Panc1 (cell line): ENCODE results near the gene STRIP1. TPM values are rescaled to one million over a fixed set of nuclear protein-coding genes. Genes with fewer than 3 reads are reported as not detected.
A peak's percentile ranks its signal among the peaks of the same experiment; 100 is the strongest.

ENCODE experiments used
- ATAC-seq: fragments of 200-7000 bp; cut with Tn5 transposase; 2 replicates; pipeline ENCODE4 v1.9.1; 2020; ENCODE audit warnings: mild to moderate bottlenecking, moderate library complexity
- BruUV-seq: library from RNA; stranded (reverse); fragments of 400-500 nt; replicated peaks from 2 replicates; lab custom pipeline; 2021; lab: Mats Ljungman, UMichigan
- CTCF ChIA-PET: fragments of 300-600 bp; sonication (Branson Sonifier 250); formaldehyde crosslinking; loops from one replicate; lab custom pipeline; 2022; ENCODE audit warnings: antibody characterized with exemption; lab: Charles Lee
- POLR2A ChIA-PET: fragments of 300-600 bp; sonication (Branson Sonifier 250); formaldehyde crosslinking; loops from one replicate; lab custom pipeline; 2022; ENCODE audit warnings: antibody characterized with exemption; lab: Charles Lee
- DNase-seq: peaks from one replicate; pipeline ENCODE4 v3.0.0-alpha.2; 2010; ENCODE audit warnings: low read depth, low spot score
- H3K27ac ChIP-seq: 2 replicates; pipeline ENCODE4 v1.5.1; 2011; ENCODE audit warnings: mild to moderate bottlenecking, low read length, inconsistent platforms
- H3K27me3 ChIP-seq: fragments of 200-500 bp; sonication (Bioruptor generic); 2 replicates; pipeline ENCODE4 v1.6.0; 2014; ENCODE audit warnings: low read length, inconsistent platforms; ENCODE audit not compliant: control insufficient read depth, insufficient read depth
- H3K36me3 ChIP-seq: fragments of 200-500 bp; sonication (Bioruptor generic); 2 replicates; pipeline ENCODE4 v1.5.1; 2014; ENCODE audit warnings: inconsistent platforms, mild to moderate bottlenecking, low read length, moderate library complexity; ENCODE audit not compliant: control insufficient read depth, insufficient read depth
- H3K4me1 ChIP-seq: 2 replicates; pipeline ENCODE4 v1.5.1; 2011; ENCODE audit warnings: inconsistent platforms, mild to moderate bottlenecking, low read length, moderate library complexity; ENCODE audit not compliant: control insufficient read depth, insufficient read depth
- H3K4me3 ChIP-seq, 2 experiments: 2 replicates each; pipeline ENCODE4 v1.5.1; 2011 to 2012; ENCODE audit warnings: low read depth in 2 of 2, low read length in 2 of 2, mild to moderate bottlenecking in 2 of 2, inconsistent platforms in 1 of 2, moderate library complexity in 1 of 2
- H3K9me3 ChIP-seq: fragments of 200-500 bp; sonication (Bioruptor generic); 2 replicates; pipeline ENCODE4 v1.5.1; 2014; ENCODE audit warnings: low read depth, mild to moderate bottlenecking, inconsistent platforms, low read length, moderate library complexity; ENCODE audit not compliant: control insufficient read depth, insufficient read depth
- POLR2AphosphoS5 ChIP-seq: IDR thresholded peaks from 2 replicates; pipeline ENCODE4 v1.6.1; 2012; ENCODE audit warnings: mild to moderate bottlenecking, low read depth, low read length, moderate library complexity
- SIN3A ChIP-seq: IDR thresholded peaks from 2 replicates; pipeline ENCODE4 v1.6.1; 2012; ENCODE audit warnings: low read depth, mild to moderate bottlenecking, low read length, moderate library complexity, borderline replicate concordance; ENCODE audit not compliant: insufficient read depth
- TCF7L2 ChIP-seq: IDR thresholded peaks from 2 replicates; pipeline ENCODE4 v1.6.1; 2011; ENCODE audit warnings: mild to moderate bottlenecking, low read depth, low read length, inconsistent platforms
- in situ Hi-C: cut with HindIII; loops from 2 replicates; pipeline ENCODE4 v1.10.0; 2016; ENCODE audit warnings: low sequenced_read_pairs, low pct_unique_long_range_greater_than_20kb
- intact Hi-C: fragments of 100-400 bp; cut with micrococcal nuclease; formaldehyde crosslinking; loops from one replicate; pipeline ENCODE4 v1.10.0; 2022; ENCODE audit not compliant: unreplicated experiment
- total RNA-seq: library from RNA; stranded (reverse); gene quantifications from one replicate; pipeline ENCODE4 v1.2.1, GENCODE V29; 2021; ENCODE audit not compliant: unreplicated experiment
- TF ChIP-seq, protein P1 (sequence below), 2 experiments: IDR thresholded peaks; 2 replicates each; pipeline ENCODE4 v1.6.1; 2011 to 2012; ENCODE audit warnings: low read depth in 2 of 2, control low read depth in 1 of 2, low read length in 1 of 2, mild to moderate bottlenecking in 1 of 2, moderate library complexity in 1 of 2; ENCODE audit not compliant: insufficient read depth in 1 of 2
- TF ChIP-seq, protein P2 (sequence below): fragments of 450-650 bp; IDR thresholded peaks from 2 replicates; pipeline ENCODE4 v1.5.1; 2017; ENCODE audit warnings: mild to moderate bottlenecking

Gene STRIP1
- total RNA-seq, 1 experiment from 2014 or later: 26.1 TPM

DNA sequence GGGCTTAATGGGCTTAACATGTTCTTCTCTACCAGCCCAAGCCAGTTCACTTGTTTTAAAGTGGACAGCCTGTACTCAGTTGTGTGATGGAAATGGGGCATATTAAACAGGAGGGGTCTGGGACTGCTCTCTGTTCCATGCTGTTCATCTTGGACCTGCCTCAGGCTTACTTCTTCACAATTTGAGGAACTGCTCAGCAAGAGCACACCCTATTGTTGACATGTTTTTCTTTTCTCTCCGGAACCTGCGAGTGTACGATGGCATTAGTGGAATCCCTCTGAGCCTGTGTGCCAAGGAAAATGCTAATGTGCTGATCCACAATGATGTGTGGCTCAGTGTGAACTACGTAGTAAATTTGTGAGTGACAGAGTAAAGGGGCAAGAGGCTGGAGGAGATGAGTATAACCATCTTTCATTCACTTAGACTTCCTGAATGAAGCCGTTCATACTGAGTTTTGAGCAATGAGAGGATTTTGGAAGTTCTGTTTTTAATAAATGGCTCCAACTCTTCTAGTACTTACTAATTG lies 43.0 kb upstream of the STRIP1 start:
- intact Hi-C loops (no loop called here), in situ Hi-C loops (no loop called here)
- H3K4me1 ChIP-seq: peaks cover 36% of the 10 kb centered on the region
- POLR2A ChIA-PET: no interaction called here
- H3K4me3 ChIP-seq: no peak overlapping the region
- no peak for DNase-seq
- TSS peak; percentile 36 for BruUV-seq
- TF ChIP-seq, protein P1, sequence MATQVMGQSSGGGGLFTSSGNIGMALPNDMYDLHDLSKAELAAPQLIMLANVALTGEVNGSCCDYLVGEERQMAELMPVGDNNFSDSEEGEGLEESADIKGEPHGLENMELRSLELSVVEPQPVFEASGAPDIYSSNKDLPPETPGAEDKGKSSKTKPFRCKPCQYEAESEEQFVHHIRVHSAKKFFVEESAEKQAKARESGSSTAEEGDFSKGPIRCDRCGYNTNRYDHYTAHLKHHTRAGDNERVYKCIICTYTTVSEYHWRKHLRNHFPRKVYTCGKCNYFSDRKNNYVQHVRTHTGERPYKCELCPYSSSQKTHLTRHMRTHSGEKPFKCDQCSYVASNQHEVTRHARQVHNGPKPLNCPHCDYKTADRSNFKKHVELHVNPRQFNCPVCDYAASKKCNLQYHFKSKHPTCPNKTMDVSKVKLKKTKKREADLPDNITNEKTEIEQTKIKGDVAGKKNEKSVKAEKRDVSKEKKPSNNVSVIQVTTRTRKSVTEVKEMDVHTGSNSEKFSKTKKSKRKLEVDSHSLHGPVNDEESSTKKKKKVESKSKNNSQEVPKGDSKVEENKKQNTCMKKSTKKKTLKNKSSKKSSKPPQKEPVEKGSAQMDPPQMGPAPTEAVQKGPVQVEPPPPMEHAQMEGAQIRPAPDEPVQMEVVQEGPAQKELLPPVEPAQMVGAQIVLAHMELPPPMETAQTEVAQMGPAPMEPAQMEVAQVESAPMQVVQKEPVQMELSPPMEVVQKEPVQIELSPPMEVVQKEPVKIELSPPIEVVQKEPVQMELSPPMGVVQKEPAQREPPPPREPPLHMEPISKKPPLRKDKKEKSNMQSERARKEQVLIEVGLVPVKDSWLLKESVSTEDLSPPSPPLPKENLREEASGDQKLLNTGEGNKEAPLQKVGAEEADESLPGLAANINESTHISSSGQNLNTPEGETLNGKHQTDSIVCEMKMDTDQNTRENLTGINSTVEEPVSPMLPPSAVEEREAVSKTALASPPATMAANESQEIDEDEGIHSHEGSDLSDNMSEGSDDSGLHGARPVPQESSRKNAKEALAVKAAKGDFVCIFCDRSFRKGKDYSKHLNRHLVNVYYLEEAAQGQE (IDR thresholded peaks at IDR 0.05; ENCODE audit: insufficient read depth in 1 of 2, low read depth in 2 of 2, low read length in 1 of 2): no peak
- no peak for TF ChIP-seq POLR2AphosphoS5
- no peak for TF ChIP-seq SIN3A
- TF ChIP-seq TCF7L2: no peak
- TF ChIP-seq, protein P2, sequence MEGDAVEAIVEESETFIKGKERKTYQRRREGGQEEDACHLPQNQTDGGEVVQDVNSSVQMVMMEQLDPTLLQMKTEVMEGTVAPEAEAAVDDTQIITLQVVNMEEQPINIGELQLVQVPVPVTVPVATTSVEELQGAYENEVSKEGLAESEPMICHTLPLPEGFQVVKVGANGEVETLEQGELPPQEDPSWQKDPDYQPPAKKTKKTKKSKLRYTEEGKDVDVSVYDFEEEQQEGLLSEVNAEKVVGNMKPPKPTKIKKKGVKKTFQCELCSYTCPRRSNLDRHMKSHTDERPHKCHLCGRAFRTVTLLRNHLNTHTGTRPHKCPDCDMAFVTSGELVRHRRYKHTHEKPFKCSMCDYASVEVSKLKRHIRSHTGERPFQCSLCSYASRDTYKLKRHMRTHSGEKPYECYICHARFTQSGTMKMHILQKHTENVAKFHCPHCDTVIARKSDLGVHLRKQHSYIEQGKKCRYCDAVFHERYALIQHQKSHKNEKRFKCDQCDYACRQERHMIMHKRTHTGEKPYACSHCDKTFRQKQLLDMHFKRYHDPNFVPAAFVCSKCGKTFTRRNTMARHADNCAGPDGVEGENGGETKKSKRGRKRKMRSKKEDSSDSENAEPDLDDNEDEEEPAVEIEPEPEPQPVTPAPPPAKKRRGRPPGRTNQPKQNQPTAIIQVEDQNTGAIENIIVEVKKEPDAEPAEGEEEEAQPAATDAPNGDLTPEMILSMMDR: no peak
- CTCF ChIA-PET: interaction anchor here (0.6 kb wide), 1 partner anchor 357 kb away, joined by 4 read pairs; no protein-coding TSS in a partner anchor
- no peak for ATAC-seq
- H3K27me3 ChIP-seq: no peaks in the 10 kb centered on the region
- H3K36me3 ChIP-seq: peaks cover 8% of the 10 kb centered on the region; the same call in 1 of the 2 replicates
- H3K9me3 ChIP-seq: no peaks in the 10 kb centered on the region
- H3K27ac ChIP-seq: no peak overlapping the region

GRCh38 chr1:109993885-109994284 lies 40.5 kb upstream of the STRIP1 start:
- intact Hi-C loops: no loop called here
- Histone ChIP-seq H3K27ac (no peak overlapping the region), H3K27me3 (no peaks in the 10 kb centered on the region), H3K4me1 (peaks cover 41% of the 10 kb centered on the region), H3K4me3 (no peak overlapping the region), H3K36me3 (peaks cover 8% of the 10 kb centered on the region; the same call in 1 of the 2 replicates), H3K9me3 (no peaks in the 10 kb centered on the region)
- ChIA-PET POLR2A (no interaction called here), CTCF (no interaction called here)
- TF ChIP-seq, protein P2: no peak
- TF ChIP-seq SIN3A (no peak), TCF7L2 (no peak), POLR2AphosphoS5 (no peak)
- TF ChIP-seq, protein P1 (IDR thresholded peaks at IDR 0.05; ENCODE audit: insufficient read depth in 1 of 2, low read depth in 2 of 2, low read length in 1 of 2): no peak
- ATAC-seq (no peak), DNase-seq (no peak)
- BruUV-seq: TSS peak; percentile 2
- in situ Hi-C loops: no loop called here
